ENCODE results near the gene LYZ.

LYZ gene

DNA sequence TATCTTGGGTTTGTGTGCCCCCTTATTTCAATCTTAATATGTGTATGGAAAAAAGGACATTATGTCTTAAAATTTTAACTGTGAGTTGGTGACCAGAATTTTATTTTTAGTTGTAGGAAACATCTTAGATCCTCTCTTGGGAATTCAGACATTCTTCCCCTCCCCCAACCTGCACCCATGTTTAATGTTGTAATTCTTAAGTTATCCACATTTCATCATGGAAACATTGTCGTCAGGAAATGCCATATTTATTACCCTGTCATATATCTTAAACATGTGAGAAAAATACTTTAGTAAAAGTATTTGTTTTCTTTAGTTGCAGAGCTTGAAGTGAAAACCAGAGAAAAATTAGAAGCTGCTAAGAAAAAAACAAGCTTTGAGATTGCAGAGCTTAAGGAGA, 41.6 kb downstream of the LYZ start:
- DNase-seq: no peak

DNA sequence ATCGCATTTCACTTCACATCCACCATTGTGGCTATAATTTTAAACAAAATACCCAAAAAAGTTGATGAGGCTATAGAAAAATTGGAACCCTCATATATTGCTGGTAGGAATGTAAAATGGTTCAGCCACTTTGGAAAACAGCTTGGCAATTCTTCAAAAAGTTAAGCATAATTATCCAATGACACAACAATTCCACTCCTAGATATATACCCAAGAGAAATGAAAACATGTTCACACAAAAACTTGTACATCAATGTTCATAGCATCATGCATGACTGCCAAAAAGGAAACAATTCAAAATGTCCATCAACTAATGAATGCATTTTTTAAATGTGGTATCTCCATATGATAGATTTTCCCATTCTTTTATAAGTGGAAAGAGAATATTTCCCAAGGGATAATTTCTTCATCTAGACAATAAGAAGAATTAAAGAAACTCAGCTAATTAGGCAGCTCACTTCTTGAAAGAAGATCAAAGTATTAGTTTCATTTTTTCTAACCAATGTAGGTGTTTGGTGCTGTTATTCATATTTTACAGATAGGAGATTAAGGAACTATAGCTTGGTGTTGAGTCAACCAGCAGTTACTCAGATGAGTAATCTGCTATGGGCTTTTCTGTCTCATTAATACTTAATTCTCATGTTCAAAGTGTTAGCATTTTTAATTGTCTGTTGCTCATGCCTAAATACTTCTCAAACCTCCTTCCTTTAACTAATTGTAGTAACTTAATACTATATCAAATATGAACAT, 44.2 kb downstream of the LYZ start:
- no peak for DNase-seq

DNA sequence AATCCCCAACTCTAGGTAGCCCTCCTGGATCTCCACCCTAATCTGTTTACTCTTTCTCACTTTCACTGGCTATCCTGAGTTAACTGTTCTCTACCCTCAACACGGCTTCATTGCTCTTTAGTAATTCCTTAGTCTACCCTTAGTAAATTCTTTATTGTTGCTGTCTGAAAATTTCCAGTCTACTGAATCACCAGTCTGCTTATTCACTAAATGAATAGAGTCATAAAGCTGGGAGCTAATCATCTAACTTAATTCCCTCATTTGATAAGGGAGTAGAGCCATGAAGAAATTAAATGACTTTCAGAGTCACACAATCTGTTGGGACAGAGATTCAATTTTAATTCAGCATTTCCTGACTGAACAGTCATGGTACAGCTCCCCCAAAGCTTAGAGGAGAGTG, 47.9 kb downstream of the LYZ start:
- no peak for DNase-seq

DNA sequence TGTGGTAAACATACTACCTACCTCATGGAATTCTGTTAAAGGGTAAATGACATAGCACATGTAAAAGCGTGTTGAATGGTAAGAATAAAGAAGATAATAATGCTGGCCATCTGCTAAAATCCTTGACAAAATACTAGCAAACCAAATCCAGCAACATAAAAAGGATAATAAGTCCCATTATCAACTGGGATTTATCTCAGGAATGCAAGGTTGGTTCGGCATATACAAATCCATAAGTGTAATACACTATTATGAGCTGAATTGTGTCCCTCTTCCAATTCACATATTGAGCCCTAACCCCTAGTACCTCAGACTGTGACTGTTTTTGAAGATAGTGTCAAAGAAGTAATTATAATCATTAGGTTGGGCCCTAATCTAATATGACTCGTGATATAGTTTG, 48.8 kb downstream of the LYZ start:
- no peak for DNase-seq

DNA sequence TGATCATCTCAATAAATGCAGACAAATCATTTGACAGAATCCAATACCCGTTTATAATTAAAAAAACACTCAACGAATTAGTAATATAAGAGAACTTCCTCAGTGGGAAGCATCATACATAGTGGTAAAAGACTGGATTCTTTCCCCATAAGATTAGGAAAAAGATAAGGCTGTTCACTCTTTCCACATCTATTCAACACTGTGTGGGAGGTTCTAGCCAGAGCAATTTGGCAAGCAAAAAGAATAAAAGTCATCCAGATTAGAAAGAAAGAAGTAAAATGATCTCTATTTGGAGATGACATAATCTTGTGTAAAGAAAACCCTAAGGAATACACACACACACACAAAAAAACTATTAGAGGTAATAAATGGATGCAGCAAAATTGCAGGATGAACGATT, 49.8 kb downstream of the LYZ start:
- DNase-seq: no peak

DNA sequence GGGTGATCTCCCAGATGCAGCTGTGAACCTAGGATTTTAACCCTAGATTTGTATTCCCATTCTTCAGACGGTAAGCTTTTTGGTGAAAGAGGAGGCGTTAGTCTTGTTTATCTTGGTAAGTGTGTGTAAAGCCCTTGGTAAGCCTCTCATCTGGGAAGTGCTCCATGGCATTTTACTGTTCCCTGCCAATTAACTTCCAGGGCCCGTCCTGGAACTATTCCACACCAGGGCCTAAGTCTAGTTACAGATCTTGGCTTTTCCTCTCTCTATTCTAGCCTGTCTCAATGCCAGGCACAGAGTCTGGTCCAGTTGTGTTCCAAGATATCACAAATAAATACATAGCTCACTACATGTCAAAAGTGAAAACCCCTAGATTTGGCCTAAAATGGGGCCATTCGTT, 53.8 kb downstream of the LYZ start:
- no peak for DNase-seq

Measured in hippocampal formation (tissue), 2 donors.